IPS-NIHi7 (cell line): Measurements from ENCODE around the gene LSM11.

ENCODE experiments used
- DNase-seq: peaks from one replicate; pipeline ENCODE4 v3.0.0; 2012; ENCODE audit warnings: mixed read lengths; ENCODE audit errors: extremely low spot score

LSM11 gene

DNA sequence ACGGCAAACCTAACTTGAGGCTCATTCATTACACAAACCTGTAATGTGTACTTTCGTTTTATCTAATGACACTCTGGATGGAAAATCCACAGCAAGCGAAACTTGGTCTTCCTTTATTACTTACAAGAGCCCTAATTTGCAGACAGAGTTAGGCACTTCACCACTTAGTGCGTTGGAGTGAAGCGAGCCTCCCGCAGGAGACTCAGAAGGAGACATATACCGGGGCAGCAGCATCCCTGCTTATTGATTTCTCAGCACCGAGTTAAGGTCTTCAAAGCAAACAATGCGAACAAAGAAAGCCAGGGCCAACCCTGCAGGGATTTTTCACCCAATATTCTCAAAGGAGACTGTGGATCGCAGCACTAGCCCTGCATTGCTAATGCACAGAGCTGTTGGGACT, 28.6 kb downstream of the LSM11 start:
- DNase-seq: no peak

DNA sequence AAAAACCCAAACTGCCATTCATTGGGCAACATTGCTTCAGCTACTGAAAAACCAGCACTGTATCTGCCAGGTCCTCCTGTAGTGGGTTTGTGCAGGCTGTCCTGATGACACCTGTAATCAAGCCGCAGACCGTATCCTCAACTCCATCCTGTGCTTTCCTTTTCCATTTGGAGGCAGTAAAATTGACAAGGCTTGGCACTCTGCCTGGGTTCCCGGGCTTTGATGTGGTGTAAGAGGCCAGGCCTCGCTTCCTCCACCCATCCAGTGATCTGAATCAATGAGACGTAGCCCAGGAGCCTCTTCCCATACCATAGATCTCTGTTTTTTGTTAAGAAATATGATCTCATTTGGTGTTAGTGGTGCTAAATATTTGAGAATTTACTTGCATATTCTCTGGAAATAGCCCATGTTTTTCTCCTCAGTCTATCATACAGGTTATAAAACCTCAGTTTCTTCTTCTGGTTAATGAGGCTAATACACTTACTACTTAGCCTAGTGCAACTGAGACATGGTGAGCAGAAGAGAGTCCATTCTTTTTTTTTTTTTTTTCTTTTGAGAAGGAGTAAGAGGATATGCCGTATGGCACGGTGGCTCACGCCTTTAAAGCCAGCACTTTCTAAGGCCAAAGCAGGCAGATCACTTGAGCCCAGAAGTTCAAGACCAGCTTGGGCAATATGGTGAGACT, 34.8 kb downstream of the LSM11 start:
- no peak for DNase-seq

DNA sequence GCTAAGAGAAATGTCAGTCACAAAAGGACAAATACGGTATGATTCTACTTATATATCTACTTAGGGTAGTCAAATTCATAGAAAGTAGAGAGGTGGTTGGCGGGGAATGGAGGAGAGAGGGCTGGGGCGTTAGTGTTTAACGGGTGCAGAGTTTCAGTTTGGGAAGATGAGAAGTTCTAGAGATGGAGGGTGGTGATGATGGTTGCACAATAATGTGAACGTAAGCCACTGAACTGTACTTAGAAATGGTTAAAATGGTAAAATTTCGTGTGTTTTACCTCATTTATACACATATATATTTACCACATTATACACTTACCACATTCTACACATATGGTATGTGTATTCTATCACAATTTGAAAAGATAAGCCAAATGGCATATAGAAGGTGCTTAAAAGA, 35.7 kb downstream of the LSM11 start:
- no peak for DNase-seq

DNA sequence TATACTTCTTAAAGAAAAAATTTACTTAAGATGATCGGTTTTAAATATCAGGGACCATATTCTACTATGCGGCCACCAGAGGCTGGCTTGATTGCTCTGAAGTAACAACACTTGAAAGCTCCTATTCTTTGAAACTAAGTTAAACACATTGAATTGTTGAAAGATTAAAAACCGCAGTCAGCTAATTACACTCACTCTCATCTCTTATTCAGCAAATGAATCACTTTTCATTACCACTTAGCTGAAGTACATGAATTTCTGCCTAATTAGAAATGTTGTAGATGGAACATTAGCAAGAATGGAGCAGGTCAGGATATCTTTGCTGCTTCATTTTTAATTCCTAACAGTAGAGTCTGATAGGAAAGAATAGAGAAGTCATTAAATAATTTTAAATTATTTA, 42.3 kb downstream of the LSM11 start:
- DNase-seq: no peak

DNA sequence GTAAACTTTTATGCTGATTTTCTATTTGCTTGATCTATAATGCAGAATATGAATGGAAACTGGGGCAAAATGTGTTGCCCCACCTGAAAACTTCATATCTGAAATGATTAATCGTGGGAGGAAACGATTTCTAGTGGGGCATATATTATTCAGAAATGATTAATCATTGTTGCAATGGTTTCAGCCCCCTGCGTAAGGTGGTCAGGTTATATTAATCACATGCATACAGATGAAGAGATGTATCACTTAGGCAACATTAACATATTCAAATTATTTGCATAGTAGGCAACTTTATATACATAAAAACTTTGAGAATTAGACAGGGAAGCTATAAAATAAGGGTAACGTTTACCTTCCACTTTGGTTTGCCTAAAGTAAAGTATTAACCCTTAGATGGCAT, 49.8 kb downstream of the LSM11 start:
- DNase-seq: no peak

DNA sequence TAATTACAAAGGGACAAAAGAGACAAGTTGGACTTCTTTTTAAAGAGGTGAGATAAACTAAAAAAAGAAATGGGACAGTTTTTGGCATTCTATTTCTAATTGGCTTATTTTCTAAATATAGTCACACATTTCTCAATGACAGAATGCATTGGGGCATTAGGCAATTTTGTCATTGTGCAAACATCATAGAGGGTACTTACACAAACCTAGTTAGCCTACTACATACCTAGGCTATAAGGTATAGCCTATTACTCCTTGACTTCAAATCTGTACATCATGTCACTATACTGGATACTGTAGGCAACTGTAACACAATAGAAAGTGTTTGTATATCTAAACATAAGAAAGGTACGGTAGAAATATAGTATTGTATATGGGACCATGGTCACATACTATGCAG, 56.1 kb downstream of the LSM11 start:
- no peak for DNase-seq

DNA sequence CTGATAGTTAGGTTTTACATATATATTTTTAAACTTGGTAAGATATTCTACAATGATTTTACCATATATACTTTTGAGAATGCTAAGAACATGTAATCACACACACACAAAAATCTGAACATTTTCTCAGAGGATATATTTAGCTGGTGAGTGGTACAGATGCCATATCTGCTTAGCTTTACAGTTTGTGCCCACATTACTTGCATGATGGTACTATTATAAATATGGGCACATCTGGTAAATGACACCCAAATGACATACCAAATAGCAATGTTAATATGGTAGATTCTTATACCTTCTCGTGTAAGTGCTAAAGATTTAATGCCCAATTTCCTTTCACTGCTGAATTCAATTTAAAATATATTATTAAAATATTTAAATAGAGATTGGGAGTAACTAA, 56.6 kb downstream of the LSM11 start:
- no peak for DNase-seq

DNA sequence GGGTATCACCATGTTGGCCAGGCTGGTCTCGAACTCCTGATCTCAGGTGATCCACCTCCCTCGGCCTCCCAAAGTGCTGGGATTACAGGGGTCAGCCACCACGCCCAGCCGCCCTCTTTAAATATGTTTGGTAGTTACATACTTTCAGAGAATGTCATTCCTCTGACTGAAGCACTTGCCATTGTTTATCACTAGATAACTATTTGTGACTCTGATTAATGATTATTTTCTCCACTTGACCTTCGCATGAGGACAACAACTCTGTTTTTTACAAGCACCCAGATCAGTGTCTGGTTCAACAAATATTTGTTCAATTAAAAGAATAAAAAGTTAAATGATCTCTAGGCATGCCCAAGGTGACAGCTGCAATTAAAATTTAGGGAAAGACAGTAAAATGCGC, 59.2 kb downstream of the LSM11 start:
- DNase-seq: no peak

DNA sequence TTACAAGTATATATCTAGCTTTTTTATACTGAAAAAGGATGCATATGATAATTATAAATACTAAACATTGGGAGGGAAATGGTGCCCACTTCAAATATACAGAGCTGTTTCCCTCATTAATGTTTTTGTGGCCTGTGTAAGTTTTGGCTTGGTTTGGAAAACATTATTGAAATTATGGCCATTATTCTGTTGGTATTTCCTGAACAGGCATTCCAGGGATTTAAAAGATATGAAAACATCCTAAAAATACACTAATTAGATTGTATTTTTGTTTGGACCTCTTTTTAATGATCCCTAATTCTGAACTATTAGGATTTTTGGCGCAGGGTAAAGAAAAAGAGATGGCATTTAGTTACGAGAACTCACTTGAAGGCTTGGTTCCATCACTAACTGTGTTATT, 64.5 kb downstream of the LSM11 start:
- DNase-seq: no peak
